Superior temporal gyrus (tissue), 1 donor: ENCODE results near the gene UNKL.

Experiments used
- DNase-seq: peaks from one replicate; pipeline ENCODE4 v3.0.0-alpha.2; 2016; ENCODE audit errors: extremely low spot score

Gene UNKL

GRCh38 chr16:1414532-1415260 is at the start of gene UNKL:
TSS of gene UNKL (minus strand) at chr16:1414704. CDS start at chr16:1414691, 13 bp downstream.
- DNase-seq, result no peak

DNA sequence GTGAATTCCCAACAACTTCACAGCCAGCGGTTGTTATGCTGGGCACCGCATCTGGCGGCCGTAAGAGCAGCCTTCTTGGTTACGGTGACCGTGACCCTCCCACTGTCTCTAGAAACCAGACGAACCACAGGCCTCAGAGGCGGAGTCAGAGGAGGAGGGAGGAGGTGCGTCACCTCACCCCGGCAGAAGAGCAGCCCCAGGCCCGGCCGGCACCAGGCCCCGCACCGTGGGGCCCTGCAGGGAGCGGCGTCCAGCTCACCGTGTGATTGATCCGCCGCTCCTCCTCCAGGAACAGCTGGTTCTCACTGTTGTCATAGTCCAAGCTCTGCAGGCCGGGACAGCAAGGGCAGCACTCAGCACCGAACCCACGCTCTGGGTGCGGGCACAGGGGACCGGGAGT is 46.6 kb upstream of the UNKL start:
- DNase-seq, result no peak

DNA sequence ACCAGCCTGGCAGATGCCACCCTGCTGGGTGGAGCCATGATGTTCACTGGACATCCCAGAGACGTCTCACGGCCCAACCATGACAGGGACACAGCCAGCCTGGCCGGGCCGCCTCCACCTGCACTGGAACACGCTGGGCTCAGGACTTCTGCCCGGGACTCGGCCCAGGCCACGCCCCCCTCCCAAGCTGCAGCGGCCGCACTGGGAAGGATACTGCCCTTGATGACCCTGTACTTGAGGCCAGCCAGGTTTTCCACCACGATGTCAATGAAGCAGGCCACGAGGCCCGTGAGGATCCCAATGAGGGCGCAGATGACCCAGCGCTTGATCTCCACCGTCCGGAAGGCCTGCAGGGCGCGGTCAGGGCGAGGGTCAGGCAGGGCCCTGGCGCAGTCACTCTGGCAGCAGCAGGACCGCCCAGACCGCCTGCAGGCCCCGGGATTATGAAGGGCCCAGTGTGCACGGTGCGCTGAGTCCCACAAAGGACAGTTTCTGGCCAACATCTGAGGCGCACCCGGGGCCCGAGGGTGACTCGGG is 46.2 kb upstream of the UNKL start:
- no peak for DNase-seq

DNA sequence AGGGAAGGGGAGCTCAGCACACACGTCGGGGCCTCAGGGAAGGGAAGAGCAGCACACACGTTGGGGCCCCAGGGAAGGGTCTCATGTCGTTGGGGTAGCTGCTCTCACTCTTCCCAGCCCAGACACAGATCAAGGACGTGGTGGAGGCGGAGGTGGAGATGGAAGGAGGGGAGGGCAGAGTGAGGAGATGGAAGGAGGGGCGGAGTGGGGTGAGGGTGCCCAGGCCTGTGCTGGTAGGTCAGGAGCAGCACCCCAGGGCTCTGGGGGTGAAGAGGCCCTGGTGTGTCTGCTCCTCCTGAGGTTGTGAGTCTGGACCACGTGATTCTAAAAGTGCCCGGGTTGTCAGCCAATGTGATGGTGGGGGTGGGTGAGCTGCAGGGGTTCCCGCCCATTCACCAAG is 45.5 kb upstream of the UNKL start:
- DNase-seq, result no peak

- DNase-seq, result no peak
Measured at GRCh38 chr16:1458977-1459341, 44.5 kb upstream of the UNKL start.

DNA sequence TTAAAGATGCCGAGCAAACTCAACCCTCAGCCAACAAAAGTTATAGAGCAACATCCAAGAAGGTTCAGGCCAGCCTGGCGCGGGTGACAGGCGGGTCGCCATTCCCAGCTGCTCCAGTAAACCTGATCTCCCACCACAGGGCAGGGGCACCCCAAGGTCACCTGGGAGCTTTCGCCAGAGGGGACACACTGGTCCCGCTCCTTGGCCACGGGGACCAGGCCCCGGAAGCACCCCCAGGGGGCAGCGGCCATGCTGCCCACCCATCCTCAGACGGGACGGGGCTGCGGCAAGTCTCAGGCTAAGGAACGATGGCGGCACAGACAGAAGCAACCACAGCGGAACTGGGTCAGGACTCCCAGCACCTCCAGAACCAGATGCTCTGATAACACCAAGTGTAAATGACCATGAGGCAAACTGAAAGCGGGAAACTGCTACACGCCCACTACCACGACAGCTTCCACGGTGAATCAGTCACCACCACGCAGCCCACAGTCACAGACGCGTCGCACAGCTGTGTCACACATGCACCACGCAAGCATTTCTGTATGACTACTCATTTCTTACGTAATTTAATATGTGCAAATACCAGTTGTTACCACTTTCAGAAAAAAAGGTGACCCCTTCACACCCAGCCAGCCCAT is 44.0 kb upstream of the UNKL start:
- DNase-seq, result peak; percentile 10

- DNase-seq, result no peak
Measured at GRCh38 chr16:1457489-1458245, 43.2 kb upstream of the UNKL start.

DNA sequence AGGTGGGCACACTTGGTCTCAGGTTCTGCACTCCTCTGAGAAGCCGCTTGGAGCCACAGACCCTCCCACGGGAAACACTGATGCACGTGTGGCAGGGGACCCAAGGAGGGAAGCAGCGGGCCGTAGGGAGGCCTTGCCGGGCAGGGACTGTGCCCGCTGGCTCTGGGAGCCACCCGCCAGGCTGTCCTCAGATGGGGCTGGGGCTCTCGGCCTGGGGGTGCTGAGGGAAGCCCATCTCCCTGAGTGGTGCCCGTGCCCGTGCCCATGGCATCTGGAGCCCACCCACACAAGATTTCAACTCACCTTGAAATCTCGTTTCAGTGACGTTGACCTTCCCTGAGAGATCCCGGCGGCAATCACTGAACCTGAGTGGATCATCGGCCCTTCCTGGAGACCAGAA is 42.4 kb upstream of the UNKL start:
- no peak for DNase-seq

- no peak for DNase-seq
Measured at GRCh38 chr16:1455190-1456171, 41.0 kb upstream of the UNKL start.

DNA sequence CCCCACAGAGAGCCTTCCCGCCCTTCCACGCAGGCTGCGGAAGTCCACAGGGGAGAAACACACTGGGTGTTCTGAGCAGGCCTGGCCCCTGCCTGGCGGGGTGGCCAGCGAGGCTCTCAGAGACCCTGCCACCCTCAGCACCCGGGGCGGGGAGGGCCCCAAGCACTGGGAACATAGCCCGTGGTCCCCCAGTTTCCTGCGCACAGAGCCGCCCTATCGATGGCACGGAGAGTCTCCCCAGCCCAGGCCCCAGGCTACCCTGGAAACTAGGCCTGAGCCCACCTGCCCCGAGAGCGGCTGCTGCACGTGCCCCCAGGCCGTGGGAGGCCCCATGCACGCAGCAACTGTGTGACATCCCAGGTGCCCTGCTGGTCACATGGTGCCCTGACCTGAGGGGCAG is 40.1 kb upstream of the UNKL start:
- no peak for DNase-seq

DNA sequence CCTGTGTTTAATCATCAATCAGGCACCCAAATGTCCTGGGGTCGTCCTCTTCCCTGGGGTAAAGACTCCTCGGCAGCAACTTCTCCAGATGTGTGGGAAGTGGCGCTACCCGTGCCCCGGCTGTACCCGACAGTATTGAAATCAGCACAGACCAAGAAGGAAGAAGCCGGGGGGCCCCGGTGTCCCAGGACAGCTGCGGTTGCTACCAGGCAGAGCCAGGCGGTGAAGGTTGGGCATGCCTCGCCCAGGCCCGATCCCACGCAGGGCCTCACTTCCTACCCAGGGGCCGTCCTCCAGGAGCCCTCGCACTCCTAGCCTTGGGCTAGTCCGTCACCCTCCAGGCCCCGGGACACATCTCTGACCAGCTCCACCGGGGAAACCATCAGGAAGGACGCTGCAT is 38.8 kb upstream of the UNKL start:
- no peak for DNase-seq

DNA sequence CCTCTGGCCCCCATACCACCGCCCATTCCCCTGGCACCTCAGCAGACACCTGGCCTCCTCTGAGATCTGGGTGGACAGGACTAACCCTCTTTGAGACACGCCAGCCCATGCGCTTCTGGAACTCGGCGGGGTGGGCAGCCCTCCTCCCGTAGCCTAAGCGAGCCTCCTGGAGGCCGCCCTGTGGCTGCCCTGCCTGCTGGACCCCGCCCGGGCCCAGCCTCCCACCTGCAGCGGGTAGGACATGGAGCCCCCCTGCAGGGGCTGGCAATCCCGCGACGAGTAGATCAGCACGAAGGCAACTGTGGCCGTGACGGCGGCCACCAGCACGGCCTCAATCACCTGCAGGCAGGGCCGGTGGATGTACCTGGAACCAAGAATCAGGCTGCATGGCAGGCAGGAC is 38.0 kb upstream of the UNKL start:
- DNase-seq, result no peak

DNA sequence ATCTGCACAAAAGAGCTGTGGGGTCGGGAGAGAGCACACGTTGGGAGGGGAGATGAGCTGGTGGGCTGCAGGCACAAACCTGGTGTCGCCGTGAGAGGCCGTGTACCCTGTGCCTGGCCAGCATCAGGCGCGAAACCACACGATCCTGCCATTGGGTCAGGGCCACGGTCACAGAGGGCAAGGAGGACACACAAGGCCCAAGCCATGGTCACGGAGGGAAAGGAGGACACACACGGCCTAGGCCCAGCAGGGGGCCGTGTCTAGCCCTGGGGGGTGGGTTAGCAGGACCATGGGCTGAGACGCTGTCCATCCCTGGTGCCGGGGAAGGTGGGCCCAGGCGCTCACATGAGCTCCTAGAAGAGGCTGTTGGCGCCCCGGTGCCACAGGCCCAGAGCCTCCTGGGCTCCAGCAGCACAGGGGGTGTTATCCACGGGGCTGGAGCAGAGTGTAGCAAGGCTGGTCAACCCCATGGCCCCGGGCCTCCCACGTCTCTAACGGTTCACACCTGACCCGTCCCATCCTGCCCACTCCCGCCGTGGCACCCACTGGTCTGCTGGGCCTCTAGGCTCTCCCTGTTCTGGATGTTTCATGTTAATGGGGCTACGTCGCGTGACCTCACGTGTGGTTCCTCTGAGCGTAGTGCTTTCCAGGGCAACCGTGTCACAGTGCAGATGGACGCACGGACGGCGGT is 37.3 kb upstream of the UNKL start:
- no peak for DNase-seq

- no peak for DNase-seq
Measured at GRCh38 chr16:1450841-1451240, 36.3 kb upstream of the UNKL start.

GRCh38 chr16:1450218-1450617 is 35.7 kb upstream of the UNKL start:
- DNase-seq, result no peak

DNA sequence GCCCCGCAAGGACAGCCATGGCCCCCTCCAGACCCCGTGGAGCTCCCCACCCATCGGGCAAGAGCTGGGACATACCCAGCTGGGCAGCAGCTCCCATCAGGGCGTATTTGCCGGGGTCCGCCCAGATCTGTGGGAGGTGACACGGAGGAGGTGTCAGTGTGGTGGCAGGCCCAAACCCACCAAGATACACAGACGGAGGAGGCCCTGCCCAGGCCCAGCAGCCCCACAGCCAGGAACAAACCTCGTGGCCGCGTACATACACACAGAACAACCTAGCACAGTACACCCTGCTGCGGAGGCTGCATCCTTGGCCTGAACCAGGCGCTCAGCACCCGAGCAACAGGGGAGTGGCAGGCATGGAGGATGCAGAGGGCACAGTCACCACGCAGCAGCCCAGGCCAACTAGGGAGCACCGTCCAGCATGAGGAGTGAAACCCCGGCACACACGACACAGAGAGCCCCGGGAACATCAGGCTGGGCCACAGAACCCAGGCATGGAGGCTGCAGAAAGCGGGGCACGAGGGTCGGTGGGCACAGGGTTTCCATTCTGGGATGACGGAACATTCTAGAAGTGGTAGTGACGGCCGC is 34.8 kb upstream of the UNKL start:
- no peak for DNase-seq

DNA sequence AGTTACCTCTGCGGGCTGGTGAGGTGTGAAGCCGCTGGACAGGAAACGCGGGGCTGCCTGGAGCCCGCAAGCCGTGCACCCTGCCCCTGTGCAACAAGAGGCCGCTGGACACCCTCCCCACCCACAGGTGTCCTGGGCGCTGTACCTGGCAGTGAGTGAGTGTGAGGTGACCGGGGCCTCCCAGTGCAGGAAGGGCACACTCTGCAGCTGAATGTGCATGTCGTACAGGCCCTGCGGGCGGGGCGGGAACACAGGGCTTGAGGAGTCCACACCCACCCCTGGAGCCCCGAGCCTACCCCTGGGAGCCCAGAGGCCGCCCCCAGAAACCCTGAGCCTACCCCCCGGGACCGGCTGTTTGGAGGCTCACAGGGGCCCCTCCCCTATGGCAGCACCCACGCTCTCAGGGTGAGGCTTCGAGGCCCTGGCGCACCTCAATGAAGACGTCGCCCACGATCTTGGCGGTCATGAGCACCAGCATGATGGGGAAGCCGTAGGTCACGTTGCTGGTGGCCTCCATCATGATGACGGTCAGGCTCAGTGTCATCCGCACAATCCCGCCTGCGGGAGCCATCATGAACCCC is 34.1 kb upstream of the UNKL start:
- DNase-seq, result no peak

DNA sequence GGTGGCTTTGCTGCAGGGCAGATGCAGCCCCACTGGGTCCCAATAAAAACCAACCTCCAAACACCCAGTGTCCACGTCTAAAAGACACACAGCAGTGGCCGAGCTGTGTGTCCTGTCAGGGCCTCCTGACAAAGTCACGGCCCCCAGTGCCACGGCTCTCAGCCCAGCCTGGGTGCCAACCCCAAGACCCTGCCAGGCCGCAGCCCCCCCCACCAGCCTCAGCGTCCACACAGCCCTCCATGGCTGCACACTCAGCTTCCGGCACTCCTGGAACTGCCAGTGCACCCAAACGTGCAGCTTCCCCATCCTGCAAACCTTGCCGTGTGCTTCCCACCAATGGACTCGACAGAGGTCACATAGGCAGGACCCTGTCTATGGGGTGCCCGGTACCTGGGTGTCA is 33.5 kb upstream of the UNKL start:
- no peak for DNase-seq

DNA sequence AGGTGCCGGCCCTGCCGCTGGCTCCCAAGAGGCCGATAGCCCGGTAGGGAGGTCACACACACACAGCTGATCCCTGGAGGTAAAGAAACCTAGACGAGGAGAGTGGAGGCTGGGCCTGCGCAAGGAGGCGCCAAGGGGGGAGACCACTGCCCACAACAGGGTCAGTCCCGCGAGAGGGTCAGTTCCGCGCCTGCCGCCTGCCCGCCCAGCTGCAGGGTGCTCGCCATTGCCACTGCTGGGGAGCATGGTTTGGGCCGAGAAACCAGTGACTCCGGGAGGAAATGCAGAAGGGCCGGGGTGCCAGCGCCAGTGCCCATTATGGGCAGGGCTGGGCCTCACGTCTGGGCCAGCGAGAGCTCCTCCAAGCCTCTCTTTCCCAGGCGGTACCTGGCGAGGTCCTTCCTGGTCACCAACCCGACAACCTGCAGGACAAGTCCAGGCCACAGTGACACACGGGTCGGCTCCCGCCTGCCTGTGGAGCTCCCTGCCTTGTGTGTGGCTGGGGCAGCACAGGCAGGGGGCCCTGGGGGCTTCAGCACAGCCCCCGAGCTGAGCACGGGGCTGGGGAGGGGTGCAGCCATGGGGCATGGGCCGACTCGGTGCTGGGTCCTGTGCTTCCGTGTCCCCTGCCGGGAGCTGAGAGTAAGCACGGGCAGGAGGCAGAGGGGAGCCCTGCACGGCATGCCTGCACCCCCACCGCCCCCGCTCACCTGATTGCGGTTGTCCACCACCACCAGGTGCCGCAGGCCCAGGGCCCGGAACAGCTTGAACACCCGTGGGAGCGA is 32.0 kb upstream of the UNKL start:
- DNase-seq, result no peak
